Liver (tissue), 9 donors: Measurements from ENCODE around the gene BSPRY. TPM values are rescaled to one million over a fixed set of nuclear protein-coding genes. Genes with fewer than 3 reads are reported as not detected.
"Not testable (repeated sequence)": the region's sequence is repeated elsewhere in the genome, so short reads cannot be mapped to it uniquely, and the experiment has no call there.

Source experiments
- DNase-seq: peaks from one replicate; pipeline ENCODE4 v3.0.0-alpha.2; 2017; ENCODE audit warnings: low spot score
- H3K27ac ChIP-seq, 2 donors: one replicate each; pipeline ENCODE4 v1.7.0; 2013; ENCODE audit warnings: inconsistent platforms in 2 of 2, low read length in 2 of 2, control low read depth in 1 of 2, low read depth in 1 of 2, mild to moderate bottlenecking in 1 of 2
- H3K27me3 ChIP-seq, 4 donors: one replicate each; pipeline versions ENCODE4 v1.6.1 to v1.7.0; 2013; ENCODE audit warnings: low read length in 3 of 4, inconsistent platforms in 1 of 4, mild to moderate bottlenecking in 1 of 4, moderate library complexity in 1 of 4; ENCODE audit not compliant: control insufficient read depth in 4 of 4, insufficient read depth in 4 of 4
- H3K36me3 ChIP-seq, 4 donors: one replicate each; pipeline versions ENCODE4 v1.6.1 to v1.7.0; 2013; ENCODE audit warnings: low read length in 3 of 4, mild to moderate bottlenecking in 3 of 4, low read depth in 1 of 4, moderate library complexity in 1 of 4; ENCODE audit not compliant: control insufficient read depth in 4 of 4, insufficient read depth in 3 of 4
- H3K4me1 ChIP-seq, 4 donors: one replicate each; pipeline versions ENCODE4 v1.6.1 to v1.7.0; 2013; ENCODE audit warnings: low read length in 3 of 4, mild to moderate bottlenecking in 3 of 4, moderate library complexity in 1 of 4; ENCODE audit not compliant: control insufficient read depth in 4 of 4, insufficient read depth in 4 of 4
- H3K4me3 ChIP-seq, 3 donors: one replicate each; pipeline versions ENCODE4 v1.6.1 to v1.7.0; 2013; ENCODE audit warnings: low read length in 3 of 3, control low read depth in 1 of 3, low read depth in 1 of 3, mild to moderate bottlenecking in 1 of 3
- H3K9ac ChIP-seq, 2 donors: one replicate each; pipeline ENCODE4 v1.7.0; 2013; ENCODE audit warnings: low read length in 2 of 2, mild to moderate bottlenecking in 2 of 2, moderate library complexity in 2 of 2, control low read depth in 1 of 2, low read depth in 1 of 2
- H3K9me3 ChIP-seq, 4 donors: one replicate each; pipeline versions ENCODE4 v1.6.1 to v1.7.0; 2013; ENCODE audit warnings: low read length in 3 of 4; ENCODE audit not compliant: control insufficient read depth in 4 of 4
- ATF3 ChIP-seq: IDR thresholded peaks from 2 replicates; pipeline ENCODE4 v1.6.1; 2016; ENCODE audit warnings: antibody characterized with exemption
- CTCF ChIP-seq: fragments of 150-350 bp; IDR thresholded peaks from 2 replicates; pipeline ENCODE4 v1.5.1; 2017; ENCODE audit warnings: improper control_type of control experiment, low read depth, low read length; ENCODE audit not compliant: missing input control
- EGR1 ChIP-seq, 2 donors: IDR thresholded peaks; 2 replicates each; pipeline ENCODE4 v1.6.1; 2016 to 2018; ENCODE audit warnings: antibody characterized with exemption in 2 of 2, low read depth in 2 of 2
- GABPA ChIP-seq, 2 donors: IDR thresholded peaks in 1 of 2; conservative IDR thresholded peaks in 1 of 2; 2 replicates each; pipeline ENCODE4 v1.6.1; 2016; ENCODE audit warnings: antibody characterized with exemption in 2 of 2, mild to moderate bottlenecking in 1 of 2, moderate library complexity in 1 of 2
- HNF4A ChIP-seq, 2 donors: conservative IDR thresholded peaks; 2 replicates each; pipeline ENCODE4 v1.6.1; 2016; ENCODE audit warnings: antibody characterized with exemption in 2 of 2, mild to moderate bottlenecking in 2 of 2
- JUND ChIP-seq, 2 donors: IDR thresholded peaks; 2 replicates each; pipeline ENCODE4 v1.6.1; 2016; ENCODE audit warnings: antibody characterized with exemption in 2 of 2
- NR2F2 ChIP-seq: IDR thresholded peaks from 2 replicates; pipeline ENCODE4 v1.6.1; 2016; ENCODE audit warnings: antibody characterized with exemption
- RAD21 ChIP-seq, 2 donors: IDR thresholded peaks; 2 replicates each; pipeline ENCODE4 v1.6.1; 2016; ENCODE audit warnings: antibody characterized with exemption in 2 of 2, mild to moderate bottlenecking in 2 of 2
- REST ChIP-seq: IDR thresholded peaks from 2 replicates; pipeline ENCODE4 v1.6.1; 2016; ENCODE audit warnings: antibody characterized with exemption, mild to moderate bottlenecking
- SP1 ChIP-seq: IDR thresholded peaks from 2 replicates; pipeline ENCODE4 v1.6.1; 2018; ENCODE audit warnings: antibody characterized with exemption, mild to moderate bottlenecking
- TAF1 ChIP-seq: conservative IDR thresholded peaks from 2 replicates; pipeline ENCODE4 v1.6.1; 2016; ENCODE audit warnings: antibody characterized with exemption, mild to moderate bottlenecking
- YY1 ChIP-seq: IDR thresholded peaks from 2 replicates; pipeline ENCODE4 v1.6.1; 2016; ENCODE audit warnings: antibody characterized with exemption, mild to moderate bottlenecking
- ZBTB33 ChIP-seq: IDR thresholded peaks from 2 replicates; pipeline ENCODE4 v1.6.1; 2016; ENCODE audit warnings: antibody characterized with exemption
- WGBS: extraction: QIAGEN DNeasy Blood & Tissue Kit; methylation state at CpG from one replicate; pipeline ENCODE4 v1.1.7; 2013; 5-methylcytosine and 5-hydroxymethylcytosine counted together
- polyA plus RNA-seq, 2 donors: library from polyadenylated mRNA; stranded (reverse) in 1 of 2; unstranded in 1 of 2; fragments of 200-250 nt in 1 of 2; fragments of >200 nt in 1 of 2; fragmentation: Nextera tagmentation in 1 of 2; extraction: Ambion mirVana in 1 of 2; gene quantifications; one replicate each; pipeline versions ENCODE4 v1.2.1 to v1.2.3, GENCODE V29; 2013 to 2015
- total RNA-seq, 2 donors: library from RNA; depleted of rRNA; stranded (reverse); fragments of >200 nt; gene quantifications; one replicate each; pipeline ENCODE4 v1.2.3, GENCODE V29; 2014
- donor health status: healthy.
- donor health status: healthy.
- donor health status: healthy.
- donor health status: healthy.
- donor health status: healthy.

The BSPRY gene
- total and polyA plus RNA-seq, 4 donors: 0.31 to 2.3 (median 0.65) TPM

DNA sequence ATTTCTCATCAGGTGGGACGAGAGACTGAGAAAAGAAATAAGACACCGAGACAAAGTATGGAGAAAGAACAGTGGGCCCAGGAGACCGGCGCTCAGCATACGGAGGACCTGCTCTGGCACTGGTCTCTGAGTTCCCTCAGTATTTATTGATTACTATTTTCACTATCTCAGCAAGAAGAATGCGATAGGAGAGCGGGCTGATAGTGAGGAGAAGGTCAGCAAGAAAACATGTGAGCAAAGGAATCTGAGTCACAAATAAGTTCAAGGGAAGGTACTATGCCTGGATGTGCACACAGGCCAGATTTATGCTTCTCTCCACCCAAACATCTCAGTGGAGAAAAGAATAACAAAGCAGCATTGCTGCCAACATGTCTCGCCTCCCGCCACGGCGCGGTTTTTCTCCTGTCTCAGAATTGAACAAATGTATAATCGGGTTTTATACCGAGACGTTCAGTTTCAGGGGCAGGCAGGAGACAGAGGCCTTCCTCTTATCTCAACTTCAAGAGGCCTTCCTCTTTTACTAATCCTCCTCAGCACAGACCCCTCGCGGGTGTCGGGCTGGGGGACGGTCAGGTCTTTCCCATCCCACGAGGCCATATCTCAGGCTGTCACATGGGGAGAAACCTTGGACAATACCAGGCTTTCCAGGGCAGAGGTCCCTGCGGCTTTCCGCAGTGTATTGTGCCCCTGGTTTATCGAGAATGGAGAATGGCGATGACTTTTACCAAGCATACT, 29.9 kb downstream of the BSPRY start:
- TF ChIP-seq SP1: peak; percentile 33
- peak; percentile 21 to 22 for TF ChIP-seq HNF4A (conservative IDR thresholded peaks at IDR 0.05)

GRCh38 chr9:113379829-113380210, 30.5 kb downstream of the BSPRY start:
- DNase-seq, H3K9ac ChIP-seq, H3K36me3 ChIP-seq, H3K27me3 ChIP-seq, H3K9me3 ChIP-seq, H3K4me3 ChIP-seq: not testable (repeated sequence)
- Histone ChIP-seq H3K27ac (peak overlapping the region in 1 of 2 donors; percentile 28), H3K4me1 (peaks cover 8 to 53% (median 47%) of the 10 kb centered on the region in 4 donors)
- WGBS: 77% methylated on average over 2 of the region's 2 CpGs

More for the DNA sequence above, 29.9 kb downstream of the BSPRY start:
- not testable (repeated sequence) for H3K36me3 ChIP-seq, H3K9me3 ChIP-seq, H3K4me3 ChIP-seq, H3K9ac ChIP-seq, DNase-seq, H3K27me3 ChIP-seq
- Histone ChIP-seq H3K4me1 (peaks cover 8 to 59% (median 53%) of the 10 kb centered on the region in 4 donors), H3K27ac (peak overlapping the region in 1 of 2 donors; percentile 28)
- WGBS: 28% methylated on average over 24 of the region's 24 CpGs

DNA sequence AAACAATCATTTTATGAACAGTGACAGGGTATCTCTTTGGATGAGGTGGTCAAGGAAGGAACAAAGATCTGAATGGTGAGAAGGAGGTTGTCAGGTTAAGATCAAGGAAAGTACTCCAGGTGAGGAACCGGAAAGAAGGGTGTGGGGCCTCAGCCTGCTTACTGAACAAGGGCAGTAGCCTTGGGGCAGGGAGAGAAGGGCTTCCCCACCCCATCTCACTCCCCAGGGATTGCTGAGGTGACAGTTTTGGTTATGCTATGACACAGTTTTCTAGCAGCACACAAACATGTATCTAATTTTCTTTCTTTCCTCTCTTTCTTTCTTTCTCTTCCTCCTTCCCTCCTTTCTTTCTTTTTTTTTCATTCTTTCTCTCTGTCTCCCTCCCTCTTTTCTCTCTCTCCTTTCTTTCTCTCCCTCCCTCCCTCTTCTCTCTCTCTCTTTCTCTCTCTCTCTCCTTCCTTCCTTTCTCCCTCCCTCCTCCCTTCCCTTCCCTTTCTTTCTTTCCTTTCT, 31.6 kb downstream of the BSPRY start:
- 65% methylated on average over 1 of the region's 1 CpG for WGBS
- Histone ChIP-seq H3K9ac (no peak overlapping the region), H3K27me3 (no peaks in the 10 kb centered on the region), H3K27ac (peak overlapping the region in 1 of 2 donors; percentile 54), H3K9me3 (no peaks in the 10 kb centered on the region), H3K4me3 (no peak overlapping the region), H3K36me3 (no peaks in the 10 kb centered on the region), H3K4me1 (peaks cover 8 to 43% (median 38%) of the 10 kb centered on the region in 4 donors)
- no peak for TF ChIP-seq ZBTB33
- TF ChIP-seq EGR1 (IDR thresholded peaks at IDR 0.05; ENCODE audit: low read depth in 2 of 2): no peak
- no peak for TF ChIP-seq RAD21 (IDR thresholded peaks at IDR 0.05)
- TF ChIP-seq GABPA (IDR thresholded peaks at IDR 0.05 in 1 of 2, conservative IDR thresholded peaks at IDR 0.05 in 1 of 2): no peak
- no peak for TF ChIP-seq CTCF
- TF ChIP-seq YY1: no peak
- no peak for TF ChIP-seq TAF1
- no peak for TF ChIP-seq HNF4A (conservative IDR thresholded peaks at IDR 0.05)
- no peak for TF ChIP-seq ATF3
- TF ChIP-seq SP1: no peak
- TF ChIP-seq REST: no peak
- no peak for TF ChIP-seq NR2F2
- TF ChIP-seq JUND (IDR thresholded peaks at IDR 0.05): no peak
- DNase-seq: no peak

DNA sequence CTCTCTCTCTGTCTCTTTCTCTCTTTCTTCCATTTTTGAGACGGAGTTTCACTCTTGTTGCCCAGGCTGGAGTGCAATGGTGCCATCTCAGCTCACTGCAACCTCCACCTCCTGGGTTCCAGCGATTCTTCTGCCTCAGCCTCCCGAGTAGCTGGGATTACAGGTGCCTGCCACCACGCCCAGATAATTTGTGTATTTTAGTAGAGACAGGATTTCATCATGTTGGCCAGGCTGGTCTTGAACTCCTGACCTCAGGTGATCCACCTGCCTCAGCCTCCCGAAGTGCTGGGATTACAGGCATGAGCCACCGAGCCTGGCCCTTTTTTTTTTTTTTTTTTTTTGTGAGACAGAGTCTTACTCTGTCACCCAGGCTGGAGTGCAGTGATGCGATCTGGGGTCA, 32.1 kb downstream of the BSPRY start:
- H3K9me3 ChIP-seq, H3K36me3 ChIP-seq, DNase-seq, H3K9ac ChIP-seq, H3K4me3 ChIP-seq, H3K27me3 ChIP-seq: not testable (repeated sequence)
- Histone ChIP-seq H3K4me1 (peaks cover 9 to 44% (median 40%) of the 10 kb centered on the region in 4 donors), H3K27ac (peak overlapping the region; percentile 62 to 66)
- WGBS: 33% methylated on average over 7 of the region's 7 CpGs
